ENCODE data around the gene TRIM69. TPM values are rescaled to one million over a fixed set of nuclear protein-coding genes. Genes with fewer than 3 reads are reported as not detected.
A peak's percentile ranks its signal among the peaks of the same experiment; 100 is the strongest.

TRIM69 gene
- total and polyA plus RNA-seq, 11 donors = 32.6 to 122 (median 57.2) TPM

GRCh38 chr15:44713006-44713966, 23.0 kb upstream of the TRIM69 start:
- peak in 8 of 12 donors; percentile 9 to 42 (median 22) for TF ChIP-seq CTCF (IDR thresholded peaks at IDR 0.05)
- no peak for TF ChIP-seq POLR2A (IDR thresholded peaks at IDR 0.05)
- Histone ChIP-seq H3K9me3 (no peaks in the 10 kb centered on the region), H3K4me3 (peak overlapping the region; percentile 74 to 95 (median 86)), H3K27me3 (no peaks in the 10 kb centered on the region), H3K4me1 (peaks cover 0 to 65% (median 27%) of the 10 kb centered on the region in 12 donors), H3K27ac (peak overlapping the region; percentile 24 to 100 (median 99)), H3K36me3 (peaks cover 2 to 63% (median 32%) of the 10 kb centered on the region in 9 donors)
- intact Hi-C loops (cut with DNase I) = loop anchor here in 1 of 10 donors (2.0 kb wide), 1 partner anchor 16 kb away; no protein-coding TSS in a partner anchor
- DNase-seq (no peak), ATAC-seq (no peak)
- 54 to 60% (median 57%) methylated on average over 5 of the region's 5 CpGs for WGBS, 4 donors

- Histone ChIP-seq H3K27me3 (no peaks in the 10 kb centered on the region), H3K4me1 (peaks cover 0 to 73% (median 28%) of the 10 kb centered on the region in 12 donors), H3K9me3 (no peaks in the 10 kb centered on the region), H3K4me3 (peak overlapping the region in 8 of 12 donors; percentile 74 to 95 (median 84)), H3K36me3 (peaks cover 2 to 76% (median 46%) of the 10 kb centered on the region in 9 donors), H3K27ac (peak overlapping the region in 9 of 12 donors; percentile 17 to 100 (median 53))
- TF ChIP-seq CTCF (IDR thresholded peaks at IDR 0.05) (no peak), POLR2A (IDR thresholded peaks at IDR 0.05) (no peak)
- intact Hi-C loops (cut with DNase I) = no loop called here
- WGBS, 4 donors = 56 to 62% (median 59%) methylated on average over 6 of the region's 6 CpGs
- ATAC-seq (no peak), DNase-seq (no peak)
Observed at GRCh38 chr15:44715142-44715796, 21.1 kb upstream of the TRIM69 start.

- no peak for DNase-seq
- peak overlapping the region in 6 of 12 donors; percentile 80 to 95 (median 86) for H3K4me3 ChIP-seq
- H3K4me1 ChIP-seq = peaks cover 0 to 76% (median 27%) of the 10 kb centered on the region in 12 donors
- H3K27me3 ChIP-seq = no peaks in the 10 kb centered on the region
- WGBS, 4 donors = 56 to 83% (median 58%) methylated on average over 2 of the region's 2 CpGs
- peak overlapping the region in 10 of 12 donors; percentile 10 to 100 (median 42) for H3K27ac ChIP-seq
- intact Hi-C loops (cut with DNase I) = no loop called here
- H3K36me3 ChIP-seq = peaks cover 2 to 82% (median 46%) of the 10 kb centered on the region in 9 donors
- H3K9me3 ChIP-seq = no peaks in the 10 kb centered on the region
- no peak for TF ChIP-seq POLR2A (IDR thresholded peaks at IDR 0.05)
- no peak for TF ChIP-seq CTCF (IDR thresholded peaks at IDR 0.05)
- no peak for ATAC-seq
Observed at GRCh38 chr15:44715797-44716334, 20.5 kb upstream of the TRIM69 start.

Measured in heart left ventricle (tissue), 16 donors.